NCI-H345 treated with DMSO at 0.1 percent for 48 hours (cell line): Measurements from ENCODE around the gene SGTB.
A peak's percentile ranks its signal among the peaks of the same experiment; 100 is the strongest.
"Not testable (repeated sequence)": the region's sequence is repeated elsewhere in the genome, so short reads cannot be mapped to it uniquely, and the experiment has no call there.

Experiments
- DNase-seq: peaks from one replicate; lab custom pipeline; 2025; ENCODE audit not compliant: unreplicated experiment; lab: John Stamatoyannopoulos, UW

Gene SGTB

GRCh38 chr5:65674749-65675148, 47.2 kb downstream of the SGTB start:
- DNase-seq: no peak

GRCh38 chr5:65672796-65673195, 49.1 kb downstream of the SGTB start:
- DNase-seq: no peak

GRCh38 chr5:65668696-65669095, 53.2 kb downstream of the SGTB start:
- DNase-seq: no peak

- no peak for DNase-seq
Measured at GRCh38 chr5:65663804-65664521, 57.9 kb downstream of the SGTB start.

GRCh38 chr5:65654713-65655112, 67.2 kb downstream of the SGTB start:
- DNase-seq: no peak

GRCh38 chr5:65651144-65651543, 70.8 kb downstream of the SGTB start:
- no peak for DNase-seq

GRCh38 chr5:65647941-65648340, 74.0 kb downstream of the SGTB start:
- DNase-seq: no peak

- no peak for DNase-seq
Measured at GRCh38 chr5:65646938-65647337, 75.0 kb downstream of the SGTB start.

GRCh38 chr5:65640240-65640639, 81.7 kb downstream of the SGTB start:
- no peak for DNase-seq

- DNase-seq: no peak
Measured at GRCh38 chr5:65630981-65631380, 90.9 kb downstream of the SGTB start.

- no peak for DNase-seq
Measured at GRCh38 chr5:65625743-65626142, 96.2 kb downstream of the SGTB start.

- DNase-seq: peak; percentile 93
Measured at GRCh38 chr5:65624571-65625555, 97.0 kb downstream of the SGTB start, which contains the start of the genes SHLD3 and TRAPPC13. TSS of gene SHLD3 (plus strand) at chr5:65625027. CDS start at chr5:65629588, 4,561 bp downstream. TSS of gene TRAPPC13 (plus strand) at chr5:65625027. CDS start at chr5:65625061, 34 bp downstream.

GRCh38 chr5:65624025-65624570, 97.8 kb downstream of the SGTB start, which contains the start of gene TRIM23:
TSS of gene TRIM23 (minus strand) at chr5:65624333. CDS start at chr5:65624274, 59 bp downstream.
- DNase-seq: peak; percentile 93

GRCh38 chr5:65623482-65623881, 98.4 kb downstream of the SGTB start:
- DNase-seq: no peak

- DNase-seq: not testable (repeated sequence)
Measured at GRCh38 chr5:65621961-65622360, 99.9 kb downstream of the SGTB start.

- no peak for DNase-seq
Measured at GRCh38 chr5:65620021-65620420, 101.9 kb downstream of the SGTB start.
